ENCODE measurements around the gene FOXP1.

Gene FOXP1

GRCh38 chr3:71162221-71162620, 421.3 kb downstream of the FOXP1 start:
- H3K4me3 ChIP-seq (ENCODE audit: severe bottlenecking) = no peak overlapping the region
- no peak overlapping the region for H3K27ac ChIP-seq (ENCODE audit: poor library complexity, severe bottlenecking)
- no peaks in the 10 kb centered on the region for H3K36me3 ChIP-seq (ENCODE audit: low read depth)
- H3K27me3 ChIP-seq (ENCODE audit: insufficient read depth, poor library complexity, severe bottlenecking) = no peaks in the 10 kb centered on the region
- H3K9me3 ChIP-seq (ENCODE audit: severe bottlenecking) = no peaks in the 10 kb centered on the region
- TF ChIP-seq, protein P1, sequence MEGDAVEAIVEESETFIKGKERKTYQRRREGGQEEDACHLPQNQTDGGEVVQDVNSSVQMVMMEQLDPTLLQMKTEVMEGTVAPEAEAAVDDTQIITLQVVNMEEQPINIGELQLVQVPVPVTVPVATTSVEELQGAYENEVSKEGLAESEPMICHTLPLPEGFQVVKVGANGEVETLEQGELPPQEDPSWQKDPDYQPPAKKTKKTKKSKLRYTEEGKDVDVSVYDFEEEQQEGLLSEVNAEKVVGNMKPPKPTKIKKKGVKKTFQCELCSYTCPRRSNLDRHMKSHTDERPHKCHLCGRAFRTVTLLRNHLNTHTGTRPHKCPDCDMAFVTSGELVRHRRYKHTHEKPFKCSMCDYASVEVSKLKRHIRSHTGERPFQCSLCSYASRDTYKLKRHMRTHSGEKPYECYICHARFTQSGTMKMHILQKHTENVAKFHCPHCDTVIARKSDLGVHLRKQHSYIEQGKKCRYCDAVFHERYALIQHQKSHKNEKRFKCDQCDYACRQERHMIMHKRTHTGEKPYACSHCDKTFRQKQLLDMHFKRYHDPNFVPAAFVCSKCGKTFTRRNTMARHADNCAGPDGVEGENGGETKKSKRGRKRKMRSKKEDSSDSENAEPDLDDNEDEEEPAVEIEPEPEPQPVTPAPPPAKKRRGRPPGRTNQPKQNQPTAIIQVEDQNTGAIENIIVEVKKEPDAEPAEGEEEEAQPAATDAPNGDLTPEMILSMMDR (IDR thresholded peaks at IDR 0.05; ENCODE audit: poor library complexity, severe bottlenecking) = peak; percentile 10
- no peaks in the 10 kb centered on the region for H3K4me1 ChIP-seq (ENCODE audit: insufficient read depth, poor library complexity, severe bottlenecking)
- no peak for ATAC-seq (ENCODE audit: low read depth)
- DNase-seq (ENCODE audit: low spot score) = no peak

- Histone ChIP-seq H3K9me3 (ENCODE audit: severe bottlenecking) (no peaks in the 10 kb centered on the region), H3K4me1 (ENCODE audit: insufficient read depth, poor library complexity, severe bottlenecking) (no peaks in the 10 kb centered on the region), H3K27ac (ENCODE audit: poor library complexity, severe bottlenecking) (no peak overlapping the region), H3K4me3 (ENCODE audit: severe bottlenecking) (no peak overlapping the region), H3K27me3 (ENCODE audit: insufficient read depth, poor library complexity, severe bottlenecking) (no peaks in the 10 kb centered on the region), H3K36me3 (ENCODE audit: low read depth) (no peaks in the 10 kb centered on the region)
- peak; percentile 59; the same call in 2 of the 3 replicates for ATAC-seq (ENCODE audit: low read depth)
- DNase-seq (ENCODE audit: low spot score) = no peak
- TF ChIP-seq, protein P1 (IDR thresholded peaks at IDR 0.05; ENCODE audit: poor library complexity, severe bottlenecking) = no peak
Measured at GRCh38 chr3:71160785-71161546, 422.6 kb downstream of the FOXP1 start.

DNA sequence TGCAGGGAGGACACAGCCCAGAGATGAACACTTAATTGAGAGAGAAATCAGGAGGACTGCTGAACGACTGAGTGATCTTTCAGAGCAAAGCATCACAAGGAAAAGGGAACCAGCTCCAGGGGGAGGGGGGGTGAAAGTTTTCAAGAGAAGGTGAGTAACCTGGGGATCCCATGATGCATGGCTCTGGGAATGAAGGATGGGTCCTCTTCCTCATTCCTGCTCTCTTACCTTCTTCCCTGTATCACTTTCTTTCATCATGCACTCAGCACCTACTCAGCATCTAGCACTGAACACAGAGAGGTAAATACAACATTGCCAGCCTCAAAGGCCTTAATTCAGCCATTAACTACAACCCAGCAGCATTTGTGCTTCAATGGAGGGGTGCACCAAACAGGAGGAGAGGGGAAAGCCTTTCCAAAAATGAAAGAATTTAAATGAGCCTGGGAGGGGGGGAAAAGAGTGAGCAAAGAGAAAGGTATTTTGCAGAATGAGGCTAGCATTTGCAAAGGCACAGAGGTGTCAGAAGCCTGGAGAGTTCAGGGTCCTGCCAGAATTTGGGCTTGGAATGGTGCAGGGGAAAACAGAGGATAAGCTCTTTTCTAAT, 427.4 kb downstream of the FOXP1 start:
- no peaks in the 10 kb centered on the region for H3K36me3 ChIP-seq (ENCODE audit: low read depth)
- H3K4me3 ChIP-seq (ENCODE audit: severe bottlenecking) = no peak overlapping the region
- TF ChIP-seq, protein P1 (IDR thresholded peaks at IDR 0.05; ENCODE audit: poor library complexity, severe bottlenecking) = no peak
- DNase-seq (ENCODE audit: low spot score) (no peak), ATAC-seq (ENCODE audit: low read depth) (peak; percentile 79)
- H3K9me3 ChIP-seq (ENCODE audit: severe bottlenecking) = no peaks in the 10 kb centered on the region
- H3K27me3 ChIP-seq (ENCODE audit: insufficient read depth, poor library complexity, severe bottlenecking) = no peaks in the 10 kb centered on the region
- H3K27ac ChIP-seq (ENCODE audit: poor library complexity, severe bottlenecking) = no peak overlapping the region
- no peaks in the 10 kb centered on the region for H3K4me1 ChIP-seq (ENCODE audit: insufficient read depth, poor library complexity, severe bottlenecking)

- no peak overlapping the region for H3K27ac ChIP-seq (ENCODE audit: poor library complexity, severe bottlenecking)
- H3K36me3 ChIP-seq (ENCODE audit: low read depth) = no peaks in the 10 kb centered on the region
- H3K27me3 ChIP-seq (ENCODE audit: insufficient read depth, poor library complexity, severe bottlenecking) = no peaks in the 10 kb centered on the region
- TF ChIP-seq, protein P1 (IDR thresholded peaks at IDR 0.05; ENCODE audit: poor library complexity, severe bottlenecking) = no peak
- no peak for DNase-seq (ENCODE audit: low spot score)
- ATAC-seq (ENCODE audit: low read depth) = no peak
- no peaks in the 10 kb centered on the region for H3K9me3 ChIP-seq (ENCODE audit: severe bottlenecking)
- no peak overlapping the region for H3K4me3 ChIP-seq (ENCODE audit: severe bottlenecking)
- peaks cover 3% of the 10 kb centered on the region for H3K4me1 ChIP-seq (ENCODE audit: insufficient read depth, poor library complexity, severe bottlenecking)
Measured at GRCh38 chr3:71154846-71155245, 428.7 kb downstream of the FOXP1 start.

DNA sequence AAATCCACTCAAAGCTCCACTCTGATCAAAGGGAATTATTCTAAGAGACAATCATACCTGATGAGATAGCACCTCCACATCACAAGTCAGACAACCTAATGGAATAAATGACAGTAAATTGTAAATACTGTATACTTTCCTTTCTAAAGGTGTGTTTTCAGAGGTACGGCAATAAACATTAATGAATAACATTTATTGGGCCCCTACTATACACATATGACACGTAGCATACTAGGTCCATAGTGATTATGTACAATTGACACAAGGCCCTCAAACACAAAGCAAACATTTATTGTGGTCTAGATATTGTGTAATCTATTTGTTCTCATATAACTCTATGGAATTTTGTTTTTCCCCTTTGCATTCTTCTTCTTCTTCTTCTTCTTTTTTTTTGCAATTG, 429.8 kb downstream of the FOXP1 start:
- DNase-seq (ENCODE audit: low spot score) = no peak
- ATAC-seq (ENCODE audit: low read depth) = no peak
- peaks cover 5% of the 10 kb centered on the region for H3K4me1 ChIP-seq (ENCODE audit: insufficient read depth, poor library complexity, severe bottlenecking)
- no peak overlapping the region for H3K27ac ChIP-seq (ENCODE audit: poor library complexity, severe bottlenecking)
- H3K9me3 ChIP-seq (ENCODE audit: severe bottlenecking) = no peaks in the 10 kb centered on the region
- no peak overlapping the region for H3K4me3 ChIP-seq (ENCODE audit: severe bottlenecking)
- no peaks in the 10 kb centered on the region for H3K27me3 ChIP-seq (ENCODE audit: insufficient read depth, poor library complexity, severe bottlenecking)
- no peaks in the 10 kb centered on the region for H3K36me3 ChIP-seq (ENCODE audit: low read depth)
- TF ChIP-seq, protein P1 (IDR thresholded peaks at IDR 0.05; ENCODE audit: poor library complexity, severe bottlenecking) = no peak
